B cell (primary cell): ENCODE measurements around the gene RALA. TPM values are rescaled to one million over a fixed set of nuclear protein-coding genes. Genes with fewer than 3 reads are reported as not detected.

ENCODE experiments used
- ATAC-seq: fragments of 200-7000 bp; cut with Tn5 transposase; one replicate; pipeline ENCODE4 v1.10.0; 2021; ENCODE audit warnings: low read depth, mild to moderate bottlenecking, moderate number of reproducible peaks, moderate library complexity
- CTCF ChIA-PET: fragments of 350-600 bp; sonication (Branson Sonifier 250); formaldehyde crosslinking; loops from one replicate; lab custom pipeline; 2021; ENCODE audit warnings: antibody characterized with exemption, inconsistent platforms; lab: Charles Lee
- POLR2A ChIA-PET: fragments of 350-600 bp; sonication (Branson Sonifier 250); formaldehyde crosslinking; loops from one replicate; lab custom pipeline; 2021; ENCODE audit warnings: antibody characterized with exemption; lab: Charles Lee
- DNase-seq: peaks from one replicate; pipeline ENCODE4 v3.0.0; 2013
- H2AFZ ChIP-seq: 2 replicates; pipeline ENCODE4 v1.6.1; 2012; ENCODE audit warnings: mild to moderate bottlenecking, low read depth, low read length; ENCODE audit not compliant: insufficient read depth, poor library complexity, severe bottlenecking
- H3K27ac ChIP-seq, 2 donors: 1 replicate in 1 of 2; 2 replicates in 1 of 2; pipeline ENCODE4 v1.5.1; 2012 to 2013; ENCODE audit warnings: low read length in 2 of 2, mild to moderate bottlenecking in 2 of 2, moderate library complexity in 1 of 2
- H3K27me3 ChIP-seq, 4 experiments: fragments of 200-600 bp in 1 of 4; sonication (generic) in 1 of 4; replicated peaks in 1 of 4; 1 replicate in 2 of 4; 2 replicates in 2 of 4; pipeline versions ENCODE4 v1.6.1 to v1.7.0; 2013 to 2016; ENCODE audit warnings: low read length in 3 of 4, mild to moderate bottlenecking in 2 of 4, mixed read lengths in 1 of 4, moderate library complexity in 1 of 4; ENCODE audit not compliant: insufficient read depth in 4 of 4, control insufficient read depth in 3 of 4; ENCODE audit errors: control extremely low read depth in 1 of 4
- H3K36me3 ChIP-seq, 2 experiments: replicated peaks in 1 of 2; 1 replicate in 1 of 2; 2 replicates in 1 of 2; pipeline versions ENCODE4 v1.6.1 to v1.7.1; 2013; ENCODE audit warnings: low read length in 1 of 2; ENCODE audit not compliant: insufficient read depth in 2 of 2, control insufficient read depth in 1 of 2; ENCODE audit errors: control extremely low read depth in 1 of 2, extremely low read depth in 1 of 2
- H3K4me1 ChIP-seq, 2 donors: fragments of 200-600 bp in 1 of 2; sonication (generic) in 1 of 2; 1 replicate in 1 of 2; 2 replicates in 1 of 2; pipeline versions ENCODE4 v1.5.1 to v1.6.1; 2013 to 2017; ENCODE audit warnings: low read length in 2 of 2; ENCODE audit not compliant: control insufficient read depth in 2 of 2, insufficient read depth in 2 of 2
- H3K4me2 ChIP-seq: replicated peaks from 2 replicates; pipeline ENCODE3; 2012; ENCODE audit warnings: mild to moderate bottlenecking, low read depth, low read length; ENCODE audit not compliant: poor library complexity, severe bottlenecking
- H3K4me3 ChIP-seq, 5 experiments: fragments of 200-600 bp in 1 of 5; sonication (generic) in 1 of 5; 1 replicate in 3 of 5; 2 replicates in 2 of 5; pipeline versions ENCODE4 v1.5.1 to v1.7.0; 2011 to 2016; ENCODE audit warnings: low read length in 4 of 5, mild to moderate bottlenecking in 4 of 5, low read depth in 2 of 5, control low read depth in 1 of 5, moderate library complexity in 1 of 5; ENCODE audit not compliant: insufficient read depth in 1 of 5; ENCODE audit errors: control extremely low read depth in 1 of 5, extremely low read depth in 1 of 5
- H3K79me2 ChIP-seq: fragments of 200-600 bp; sonication (generic); one replicate; pipeline ENCODE4 v1.6.0; 2016; ENCODE audit warnings: low read length; ENCODE audit not compliant: control insufficient read depth, insufficient read depth
- H3K9ac ChIP-seq: fragments of 200-600 bp; sonication (generic); 2 replicates; pipeline ENCODE4 v1.6.1; 2017; ENCODE audit warnings: mild to moderate bottlenecking, low read length, moderate library complexity
- H3K9me3 ChIP-seq, 3 donors: one replicate each; pipeline versions ENCODE4 v1.6.1 to v1.7.1; 2013; ENCODE audit warnings: low read length in 2 of 3; ENCODE audit not compliant: control insufficient read depth in 2 of 3, insufficient read depth in 1 of 3; ENCODE audit errors: control extremely low read depth in 1 of 3
- H4K20me1 ChIP-seq: 2 replicates; pipeline ENCODE4 v1.6.0; 2012; ENCODE audit warnings: mild to moderate bottlenecking, low read length; ENCODE audit not compliant: insufficient read depth, control insufficient read depth, poor library complexity, severe bottlenecking
- H3K27ac Mint-ChIP-seq: one replicate; pipeline ENCODE4 v1.8.0; 2021; ENCODE audit warnings: mixed read lengths
- H3K27me3 Mint-ChIP-seq: one replicate; pipeline ENCODE4 v1.8.0; 2021; ENCODE audit warnings: mixed read lengths
- H3K4me1 Mint-ChIP-seq: one replicate; pipeline ENCODE4 v1.8.0; 2021; ENCODE audit warnings: mixed read lengths
- H3K4me3 Mint-ChIP-seq: one replicate; pipeline ENCODE4 v1.8.0; 2021; ENCODE audit warnings: mixed read lengths
- H3K9me3 Mint-ChIP-seq: one replicate; pipeline ENCODE4 v1.8.0; 2022; ENCODE audit warnings: mixed read lengths; ENCODE audit not compliant: insufficient read depth
- CTCF ChIP-seq: fragments of 200-600 bp; IDR thresholded peaks from one replicate; pipeline ENCODE4 v1.8.0; 2022; ENCODE audit warnings: antibody characterized with exemption, mild to moderate bottlenecking
- EZH2 ChIP-seq: IDR thresholded peaks from 2 replicates; pipeline ENCODE4 v1.6.1; 2012; ENCODE audit warnings: borderline replicate concordance, low read depth, mild to moderate bottlenecking, moderate library complexity, low read length; ENCODE audit not compliant: insufficient read depth, poor library complexity, severe bottlenecking
- WGBS: methylation state at CpG from one replicate; pipeline ENCODE4 v1.1.5; 2013; ENCODE audit warnings: missing lambda C conversion rate; ENCODE audit not compliant: insufficient coverage; 5-methylcytosine and 5-hydroxymethylcytosine counted together
- intact Hi-C: fragments of 100-400 bp; cut with micrococcal nuclease; formaldehyde crosslinking; loops from one replicate; pipeline ENCODE4 v1.10.0; 2022
- polyA plus RNA-seq: library from polyadenylated mRNA; depleted of rRNA; stranded (reverse); fragments of >200 nt; gene quantifications from 2 replicates; pipeline ENCODE4 v1.2.3, GENCODE V29; 2012
- total RNA-seq, 2 donors: library from RNA; stranded (reverse); fragments of 120-200 nt in 1 of 2; gene quantifications; 1 replicate in 1 of 2; 2 replicates in 1 of 2; pipeline versions ENCODE4 v1.2.3 to v1.2.4, GENCODE V29; 2013 to 2022

The RALA gene
- total and polyA plus RNA-seq, 2 donors (not counting 1 experiment from before 2014, with no cell fraction given): 9.3 to 29.8 TPM

GRCh38 chr7:39733881-39734632, 110.7 kb downstream of the RALA start:
- CTCF ChIA-PET: interaction anchor here (0.8 to 6.7 kb wide), 7 partner anchors 12 to 401 kb away, joined by 4 to 75 read pairs (median 5); partner anchors contain the start of genes MPLKIP and SUGCT
- peak; percentile 73 for DNase-seq
- POLR2A ChIA-PET: interaction anchor here (1.2 to 2.1 kb wide), 3 partner anchors 111 to 401 kb away, joined by 3 to 9 read pairs (median 7); partner anchors contain the start of genes RALA and SUGCT

More at GRCh38 chr7:39733881-39734632, 110.7 kb downstream of the RALA start:
- Histone ChIP-seq H3K9me3 (no peaks in the 10 kb centered on the region), H3K4me2 (peak overlapping the region; percentile 86), H3K4me1 (peaks cover 33 to 45% of the 10 kb centered on the region in 2 donors), H3K36me3 (no peaks in the 10 kb centered on the region), H3K9ac (peak overlapping the region; percentile 81), H3K4me3 (peak overlapping the region; percentile 17 to 90 (median 75)), H3K79me2 (peaks cover 40% of the 10 kb centered on the region), H3K27me3 (no peaks in the 10 kb centered on the region), H3K27ac (peak overlapping the region; percentile 82 to 86), H4K20me1 (no peaks in the 10 kb centered on the region), H2AFZ (peak overlapping the region; percentile 89)
- Mint-ChIP-seq H3K27me3 (no peaks in the 10 kb centered on the region), H3K4me3 (peak overlapping the region; percentile 89), H3K9me3 (no peaks in the 10 kb centered on the region), H3K4me1 (peaks cover 49% of the 10 kb centered on the region), H3K27ac (peak overlapping the region; percentile 94)
- no peak for ATAC-seq
- TF ChIP-seq CTCF (no peak), EZH2 (no peak)
- 72% methylated on average over 3 of the region's 8 CpGs for WGBS
- intact Hi-C loops: loop anchor here (1.0 to 10.0 kb wide), 8 partner anchors 12 to 1559 kb away; partner anchors contain the start of genes MPLKIP, RALA, STARD3NL and YAE1
